H1 (cell line): ENCODE data around the gene KDM5A. TPM values are rescaled to one million over a fixed set of nuclear protein-coding genes. Genes with fewer than 3 reads are reported as not detected.

Experiments used
- CHD1 ChIP-seq: IDR thresholded peaks from 2 replicates; pipeline ENCODE4 v1.6.1; 2012; ENCODE audit warnings: low read depth, low read length, improper control_type of control experiment
- SP4 ChIP-seq: IDR thresholded peaks from 2 replicates; pipeline ENCODE4 v1.6.1; 2012; ENCODE audit warnings: low read length, inconsistent platforms
- TEAD4 ChIP-seq: IDR thresholded peaks from 2 replicates; pipeline ENCODE4 v1.6.1; 2012; ENCODE audit warnings: low read depth, low read length, inconsistent platforms, mixed read lengths
- polyA plus RNA-seq, 7 experiments: library from polyadenylated mRNA; depleted of rRNA in 3 of 7; stranded (reverse) in 5 of 7; unstranded in 2 of 7; fragments of >200 nt in 5 of 7; fragments of 200-250 nt in 2 of 7; gene quantifications; 1 replicate in 5 of 7; 2 replicates in 1 of 7; 4 replicates in 1 of 7; pipeline versions ENCODE4 v1.2.1 to v1.2.3, GENCODE V29; 2011 to 2013; ENCODE audit warnings: missing spikeins in 2 of 7, mixed read lengths in 2 of 7
- total RNA-seq: library from RNA; stranded (reverse); fragmentation: NEBNext Ultra II Directional; extraction: Animal tissue kit (Norgen Biotek cat#: 25700); gene quantifications from 2 replicates; pipeline ENCODE4 v1.2.1, GENCODE V29; 2021

The KDM5A gene
- total and polyA plus RNA-seq, 2 of the 8 experiments (the other 6 are each of a cell fraction or from before 2014, with no cell fraction given) = 6.3 to 36.9 TPM

DNA sequence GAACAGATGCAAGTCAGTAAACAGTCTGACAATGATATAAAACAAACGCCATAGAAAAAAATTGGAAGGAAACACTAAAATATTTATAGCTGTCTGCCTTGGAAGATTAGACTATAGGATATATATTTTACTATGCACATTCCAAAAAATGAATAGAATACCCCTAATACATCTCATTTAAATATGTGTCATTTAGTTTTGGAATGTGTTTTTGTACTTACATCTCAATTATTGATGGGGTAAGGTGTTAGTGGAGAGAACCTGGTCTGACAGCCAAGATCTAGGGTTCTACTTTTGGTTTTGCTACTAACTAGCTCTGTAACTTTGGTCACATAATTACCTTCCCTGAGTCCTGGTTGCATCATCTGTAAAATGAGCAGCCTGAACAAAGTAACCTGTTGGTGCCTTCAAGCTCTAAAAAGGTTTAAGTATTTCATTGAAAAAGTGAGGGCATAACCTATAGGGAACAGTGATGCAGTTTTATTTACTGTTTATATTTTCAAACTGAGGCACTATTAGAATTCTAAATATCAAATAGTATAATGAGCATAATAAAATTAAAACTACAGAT is 97.9 kb downstream of the KDM5A start (continued):
- TF ChIP-seq TEAD4 (no peak), SP4 (no peak), CHD1 (no peak)
